ENCODE measurements around the gene NDUFS6.

Gene NDUFS6

GRCh38 chr5:1852324-1852947 lies 51.2 kb downstream of the NDUFS6 start:
- DNase-seq (ENCODE audit: low spot score), result no peak

- no peak for DNase-seq (ENCODE audit: low spot score)
Observed at GRCh38 chr5:1853531-1853930, 52.3 kb downstream of the NDUFS6 start.

- DNase-seq (ENCODE audit: low spot score), result no peak
Observed at GRCh38 chr5:1855075-1855474, 53.9 kb downstream of the NDUFS6 start.

GRCh38 chr5:1855596-1855995 lies 54.4 kb downstream of the NDUFS6 start:
- DNase-seq (ENCODE audit: low spot score), result no peak

- DNase-seq (ENCODE audit: low spot score), result no peak
Observed at GRCh38 chr5:1856596-1857255, 55.5 kb downstream of the NDUFS6 start.

GRCh38 chr5:1857256-1857600 lies 56.0 kb downstream of the NDUFS6 start:
- no peak for DNase-seq (ENCODE audit: low spot score)

- DNase-seq (ENCODE audit: low spot score), result no peak
Observed at GRCh38 chr5:1858436-1858835, 57.2 kb downstream of the NDUFS6 start.

- DNase-seq (ENCODE audit: low spot score), result no peak
Observed at GRCh38 chr5:1859099-1859498, 57.9 kb downstream of the NDUFS6 start.

- no peak for DNase-seq (ENCODE audit: low spot score)
Observed at GRCh38 chr5:1860021-1860610, 58.9 kb downstream of the NDUFS6 start.

GRCh38 chr5:1860949-1861348 lies 59.7 kb downstream of the NDUFS6 start:
- no peak for DNase-seq (ENCODE audit: low spot score)

- DNase-seq (ENCODE audit: low spot score), result no peak
Observed at GRCh38 chr5:1864896-1865440, 63.8 kb downstream of the NDUFS6 start.

GRCh38 chr5:1865486-1865885 lies 64.3 kb downstream of the NDUFS6 start:
- no peak for DNase-seq (ENCODE audit: low spot score)
